Common myeloid progenitor, CD34-positive (primary cell): ENCODE results near the gene PLEKHM3.
A peak's percentile ranks its signal among the peaks of the same experiment; 100 is the strongest.

ENCODE experiments used
- CTCF ChIA-PET: fragments of 350-600 bp; sonication (Branson Sonifier 250); formaldehyde crosslinking; loops from one replicate; lab custom pipeline; 2021; ENCODE audit warnings: antibody characterized with exemption; lab: Charles Lee
- POLR2A ChIA-PET: fragments of 350-600 bp; sonication (Branson Sonifier 250); formaldehyde crosslinking; loops from one replicate; lab custom pipeline; 2021; ENCODE audit warnings: antibody characterized with exemption; lab: Charles Lee
- DNase-seq, 3 donors: peaks; one replicate each; pipeline versions ENCODE4 v3.0.0 to v3.0.0-alpha.2; 2013
- H3K27ac ChIP-seq, 2 experiments: 1 replicate in 1 of 2; 2 replicates in 1 of 2; pipeline ENCODE4 v1.7.0; 2013; ENCODE audit warnings: inconsistent platforms in 2 of 2, low read length in 2 of 2, mild to moderate bottlenecking in 2 of 2, low read depth in 1 of 2, moderate library complexity in 1 of 2; ENCODE audit not compliant: severe bottlenecking in 2 of 2, insufficient read depth in 1 of 2, poor library complexity in 1 of 2
- H3K27me3 ChIP-seq, 5 experiments: replicated peaks in 2 of 5; 1 replicate in 3 of 5; 2 replicates in 2 of 5; pipeline versions ENCODE4 v1.6.1 to v1.7.0; 2013; ENCODE audit warnings: low read length in 4 of 5, mild to moderate bottlenecking in 2 of 5, moderate library complexity in 2 of 5, inconsistent platforms in 1 of 5; ENCODE audit not compliant: insufficient read depth in 5 of 5, control insufficient read depth in 4 of 5
- H3K36me3 ChIP-seq, 4 experiments: 1 replicate in 2 of 4; 2 replicates in 2 of 4; pipeline versions ENCODE4 v1.6.1 to v1.7.0; 2013; ENCODE audit warnings: low read length in 3 of 4, control low read depth in 1 of 4, mild to moderate bottlenecking in 1 of 4; ENCODE audit not compliant: control insufficient read depth in 4 of 4, insufficient read depth in 4 of 4
- H3K4me1 ChIP-seq, 4 experiments: 1 replicate in 3 of 4; 2 replicates in 1 of 4; pipeline versions ENCODE4 v1.6.1 to v1.7.1; 2013; ENCODE audit warnings: low read length in 3 of 4, mild to moderate bottlenecking in 3 of 4, control low read depth in 1 of 4, inconsistent platforms in 1 of 4, moderate library complexity in 1 of 4; ENCODE audit not compliant: control insufficient read depth in 4 of 4, insufficient read depth in 4 of 4; ENCODE audit errors: control extremely low read depth in 1 of 4
- H3K4me3 ChIP-seq, 7 experiments: 1 replicate in 4 of 7; 2 replicates in 3 of 7; pipeline versions ENCODE4 v1.5.1 to v1.7.0; 2013; ENCODE audit warnings: mild to moderate bottlenecking in 7 of 7, low read length in 6 of 7, moderate library complexity in 6 of 7, inconsistent platforms in 2 of 7, low read depth in 2 of 7, control low read depth in 1 of 7; ENCODE audit not compliant: insufficient read depth in 4 of 7, control insufficient read depth in 1 of 7; ENCODE audit errors: extremely low read depth in 1 of 7
- H3K9me3 ChIP-seq, 5 experiments: 1 replicate in 4 of 5; 2 replicates in 1 of 5; pipeline versions ENCODE4 v1.6.1 to v1.7.1; 2013; ENCODE audit warnings: low read length in 4 of 5, mild to moderate bottlenecking in 2 of 5, inconsistent platforms in 1 of 5, low read depth in 1 of 5, moderate library complexity in 1 of 5; ENCODE audit not compliant: control insufficient read depth in 4 of 5, insufficient read depth in 2 of 5; ENCODE audit errors: control extremely low read depth in 1 of 5
- WGBS: methylation state at CpG from one replicate; pipeline ENCODE4 v1.1.5; 2013; ENCODE audit not compliant: insufficient coverage; 5-methylcytosine and 5-hydroxymethylcytosine counted together

Gene PLEKHM3

GRCh38 chr2:207805566-207806226, 219.6 kb downstream of the PLEKHM3 start:
- H3K4me1 ChIP-seq = peaks cover 0 to 34% (median 14%) of the 10 kb centered on the region in 4 experiments
- H3K9me3 ChIP-seq = no peaks in the 10 kb centered on the region
- no peaks in the 10 kb centered on the region for H3K36me3 ChIP-seq
- H3K27me3 ChIP-seq = no peaks in the 10 kb centered on the region
- H3K27ac ChIP-seq = no peak overlapping the region
- DNase-seq = no peak
- ChIA-PET CTCF (no interaction called here), POLR2A (interaction anchor here (0.6 kb wide), 1 partner anchor 450 kb away, joined by 4 read pairs; no protein-coding TSS in a partner anchor)
- no peak overlapping the region for H3K4me3 ChIP-seq
- WGBS = 100% methylated on average over 1 of the region's 5 CpGs

- WGBS = 97% methylated on average over 6 of the region's 6 CpGs
- ChIA-PET CTCF (no interaction called here), POLR2A (no interaction called here)
Measured at GRCh38 chr2:207802650-207803049, 222.7 kb downstream of the PLEKHM3 start.

GRCh38 chr2:207801259-207801658, 224.1 kb downstream of the PLEKHM3 start:
- H3K4me3 ChIP-seq = no peak overlapping the region
- H3K9me3 ChIP-seq = no peaks in the 10 kb centered on the region
- H3K27me3 ChIP-seq = no peaks in the 10 kb centered on the region
- 45% methylated on average over 2 of the region's 3 CpGs for WGBS
- peaks cover 0 to 27% (median 8%) of the 10 kb centered on the region in 4 experiments for H3K4me1 ChIP-seq
- CTCF ChIA-PET = interaction anchor here (1.1 to 1.3 kb wide), 2 partner anchors 9 to 51 kb away, joined by 3 read pairs; no protein-coding TSS in a partner anchor
- DNase-seq = peak in 1 of 3 donors; percentile 20
- no peak overlapping the region for H3K27ac ChIP-seq
- H3K36me3 ChIP-seq = no peaks in the 10 kb centered on the region
- POLR2A ChIA-PET = interaction anchor here (0.6 to 0.7 kb wide), 2 partner anchors 17 to 19 kb away, joined by 3 to 4 read pairs; no protein-coding TSS in a partner anchor

More at GRCh38 chr2:207802650-207803049, 222.7 kb downstream of the PLEKHM3 start:
- Histone ChIP-seq H3K36me3 (no peaks in the 10 kb centered on the region), H3K27ac (no peak overlapping the region), H3K4me1 (peaks cover 0 to 27% (median 8%) of the 10 kb centered on the region in 4 experiments), H3K9me3 (no peaks in the 10 kb centered on the region), H3K4me3 (no peak overlapping the region), H3K27me3 (no peaks in the 10 kb centered on the region)
- no peak for DNase-seq

GRCh38 chr2:207796585-207797350, 228.6 kb downstream of the PLEKHM3 start:
- H3K4me1 ChIP-seq = peaks cover 0 to 16% (median 6%) of the 10 kb centered on the region in 4 experiments
- no peak overlapping the region for H3K4me3 ChIP-seq
- WGBS = 97% methylated on average over 6 of the region's 8 CpGs
- ChIA-PET POLR2A (no interaction called here), CTCF (interaction anchor here (1.1 to 1.8 kb wide), 3 partner anchors 13 to 21 kb away, joined by 3 to 5 read pairs (median 4); no protein-coding TSS in a partner anchor)
- H3K36me3 ChIP-seq = no peaks in the 10 kb centered on the region
- H3K27ac ChIP-seq = no peak overlapping the region
- H3K9me3 ChIP-seq = no peaks in the 10 kb centered on the region
- H3K27me3 ChIP-seq = no peaks in the 10 kb centered on the region
- DNase-seq = no peak

GRCh38 chr2:207792244-207792785, 233.0 kb downstream of the PLEKHM3 start:
- Histone ChIP-seq H3K4me3 (peak overlapping the region in 1 of 7 experiments; percentile 16), H3K4me1 (peaks cover 2 to 14% (median 6%) of the 10 kb centered on the region in 4 experiments), H3K27ac (no peak overlapping the region), H3K36me3 (no peaks in the 10 kb centered on the region), H3K9me3 (no peaks in the 10 kb centered on the region), H3K27me3 (no peaks in the 10 kb centered on the region)
- DNase-seq = peak in 2 of 3 donors; percentile 55 to 66
- WGBS = 88% methylated on average over 3 of the region's 6 CpGs
- ChIA-PET CTCF (interaction anchor here (0.6 to 1.5 kb wide), 6 partner anchors 8 to 182 kb away, joined by 3 to 5 read pairs (median 3); no protein-coding TSS in a partner anchor), POLR2A (interaction anchor here (1.1 kb wide), 1 partner anchor 13 kb away, joined by 3 read pairs; no protein-coding TSS in a partner anchor)

- Histone ChIP-seq H3K9me3 (no peaks in the 10 kb centered on the region), H3K27me3 (no peaks in the 10 kb centered on the region), H3K36me3 (no peaks in the 10 kb centered on the region), H3K4me1 (peaks cover 2 to 17% (median 6%) of the 10 kb centered on the region in 4 experiments), H3K27ac (no peak overlapping the region), H3K4me3 (peak overlapping the region in 1 of 7 experiments; percentile 16)
- ChIA-PET POLR2A (no interaction called here), CTCF (interaction anchor here (0.6 to 1.5 kb wide), 8 partner anchors 9 to 183 kb away, joined by 3 to 6 read pairs (median 3); no protein-coding TSS in a partner anchor)
- DNase-seq = no peak
- WGBS = no CpG with 5 or more reads among the region's 6 CpGs
Measured at GRCh38 chr2:207791579-207792243, 233.6 kb downstream of the PLEKHM3 start.
